ENCODE results near the gene PHACTR3. TPM values are rescaled to one million over a fixed set of nuclear protein-coding genes. Genes with fewer than 3 reads are reported as not detected.
A peak's percentile ranks its signal among the peaks of the same experiment; 100 is the strongest.

PHACTR3 gene
- total RNA-seq, 2 donors from 2014 or later: 0.13 TPM; not detected in 1

GRCh38 chr20:59814840-59815340 is 210.6 kb downstream of the PHACTR3 start:
- no peaks in the 10 kb centered on the region for H3K36me3 ChIP-seq (ENCODE audit: control insufficient read depth, insufficient read depth, low read length)
- Mint-ChIP-seq H3K4me3 (no peak overlapping the region), H3K27me3 (ENCODE audit: insufficient read depth) (peaks cover 3% of the 10 kb centered on the region), H3K9me3 (no peaks in the 10 kb centered on the region), H3K27ac (no peak overlapping the region), H3K36me3 (ENCODE audit: low read depth) (no peaks in the 10 kb centered on the region), H3K4me1 (peaks cover 4% of the 10 kb centered on the region)
- H3K27ac ChIP-seq (ENCODE audit: low read depth, low read length): no peak overlapping the region
- no peaks in the 10 kb centered on the region for H3K27me3 ChIP-seq (ENCODE audit: control insufficient read depth, insufficient read depth, low read length, poor library complexity, severe bottlenecking)
- no peak overlapping the region for H3K9ac ChIP-seq (ENCODE audit: extremely low read depth, low read length, poor library complexity, severe bottlenecking)
- H3K4me3 ChIP-seq (ENCODE audit: low read length): no peak overlapping the region
- no peak for TF ChIP-seq CTCF (conservative IDR thresholded peaks at IDR 0.05)
- DNase-seq: peak; percentile 12
- peaks cover 7% of the 10 kb centered on the region for H3K9me3 ChIP-seq (ENCODE audit: control insufficient read depth, low read length)
- no peaks in the 10 kb centered on the region for H3K4me1 ChIP-seq (ENCODE audit: control insufficient read depth, insufficient read depth, low read length)
- 83 to 90% methylated on average over 5 to 8 of the region's 8 CpGs for WGBS, 2 experiments (ENCODE audit: insufficient coverage in 1 of 2, insufficient read length in 1 of 2)

DNA sequence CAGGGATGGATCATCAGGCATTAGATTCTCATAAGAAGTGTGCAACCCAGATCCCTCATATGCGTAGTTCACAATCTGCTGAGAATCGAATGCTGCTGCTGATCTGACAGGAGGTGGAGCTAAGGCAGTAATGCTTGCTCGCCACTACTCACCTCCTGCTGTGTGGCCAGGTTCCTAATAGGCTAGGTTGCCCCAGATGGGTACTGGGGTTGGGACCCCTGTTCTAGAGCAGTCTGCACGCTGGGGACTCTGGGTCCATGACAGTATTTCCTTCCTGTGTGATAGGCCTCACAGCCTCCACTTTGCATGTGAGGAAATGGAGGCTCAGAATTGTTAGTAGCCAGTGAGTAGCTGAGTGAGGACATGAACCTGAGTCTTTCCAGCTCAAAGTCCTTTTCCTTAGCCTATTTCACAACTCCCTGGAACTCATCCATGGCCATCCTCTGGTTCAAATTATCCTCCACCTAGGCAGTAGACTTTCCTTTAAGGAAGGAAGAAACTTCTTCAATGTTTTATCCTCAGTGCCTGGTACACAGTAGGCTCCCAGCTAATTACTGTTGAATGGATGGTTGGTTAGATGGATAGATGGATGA is 211.9 kb downstream of the PHACTR3 start:
- Mint-ChIP-seq H3K27me3 (ENCODE audit: insufficient read depth) (peaks cover 4% of the 10 kb centered on the region), H3K4me3 (no peak overlapping the region), H3K27ac (no peak overlapping the region), H3K4me1 (peaks cover 4% of the 10 kb centered on the region), H3K36me3 (ENCODE audit: low read depth) (no peaks in the 10 kb centered on the region), H3K9me3 (no peaks in the 10 kb centered on the region)
- Histone ChIP-seq H3K4me1 (ENCODE audit: control insufficient read depth, insufficient read depth, low read length) (no peaks in the 10 kb centered on the region), H3K36me3 (ENCODE audit: control insufficient read depth, insufficient read depth, low read length) (no peaks in the 10 kb centered on the region), H3K9me3 (ENCODE audit: control insufficient read depth, low read length) (peaks cover 7% of the 10 kb centered on the region), H3K27ac (ENCODE audit: low read depth, low read length) (no peak overlapping the region), H3K9ac (ENCODE audit: extremely low read depth, low read length, poor library complexity, severe bottlenecking) (no peak overlapping the region), H3K27me3 (ENCODE audit: control insufficient read depth, insufficient read depth, low read length, poor library complexity, severe bottlenecking) (no peaks in the 10 kb centered on the region), H3K4me3 (ENCODE audit: low read length) (no peak overlapping the region)
- DNase-seq: peak; percentile 33
- WGBS, 2 experiments (ENCODE audit: insufficient coverage in 1 of 2, insufficient read length in 1 of 2): 38 to 75% methylated on average over 1 to 4 of the region's 4 CpGs
- no peak for TF ChIP-seq CTCF (conservative IDR thresholded peaks at IDR 0.05)

- no peak overlapping the region for H3K4me3 ChIP-seq (ENCODE audit: low read length)
- H3K36me3 Mint-ChIP-seq (ENCODE audit: low read depth): no peaks in the 10 kb centered on the region
- H3K4me3 Mint-ChIP-seq: no peak overlapping the region
- no peaks in the 10 kb centered on the region for H3K9me3 Mint-ChIP-seq
- no peak overlapping the region for H3K27ac Mint-ChIP-seq
- H3K4me1 ChIP-seq (ENCODE audit: control insufficient read depth, insufficient read depth, low read length): no peaks in the 10 kb centered on the region
- no peaks in the 10 kb centered on the region for H3K36me3 ChIP-seq (ENCODE audit: control insufficient read depth, insufficient read depth, low read length)
- peak; percentile 57 for DNase-seq
- no peak overlapping the region for H3K9ac ChIP-seq (ENCODE audit: extremely low read depth, low read length, poor library complexity, severe bottlenecking)
- peaks cover 7% of the 10 kb centered on the region for H3K9me3 ChIP-seq (ENCODE audit: control insufficient read depth, low read length)
- TF ChIP-seq CTCF (conservative IDR thresholded peaks at IDR 0.05): no peak
- 87 to 90% methylated on average over 4 of the region's 4 CpGs for WGBS, 2 experiments (ENCODE audit: insufficient coverage in 1 of 2, insufficient read length in 1 of 2)
- H3K27me3 Mint-ChIP-seq (ENCODE audit: insufficient read depth): peaks cover 4% of the 10 kb centered on the region
- peaks cover 4% of the 10 kb centered on the region for H3K4me1 Mint-ChIP-seq
- H3K27ac ChIP-seq (ENCODE audit: low read depth, low read length): no peak overlapping the region
- no peaks in the 10 kb centered on the region for H3K27me3 ChIP-seq (ENCODE audit: control insufficient read depth, insufficient read depth, low read length, poor library complexity, severe bottlenecking)
Measured at GRCh38 chr20:59817406-59817805, 213.1 kb downstream of the PHACTR3 start.
